ENCODE measurements around the gene NT5C3B.
"Not testable (repeated sequence)": the region's sequence is repeated elsewhere in the genome, so short reads cannot be mapped to it uniquely, and the experiment has no call there.

NT5C3B gene

DNA sequence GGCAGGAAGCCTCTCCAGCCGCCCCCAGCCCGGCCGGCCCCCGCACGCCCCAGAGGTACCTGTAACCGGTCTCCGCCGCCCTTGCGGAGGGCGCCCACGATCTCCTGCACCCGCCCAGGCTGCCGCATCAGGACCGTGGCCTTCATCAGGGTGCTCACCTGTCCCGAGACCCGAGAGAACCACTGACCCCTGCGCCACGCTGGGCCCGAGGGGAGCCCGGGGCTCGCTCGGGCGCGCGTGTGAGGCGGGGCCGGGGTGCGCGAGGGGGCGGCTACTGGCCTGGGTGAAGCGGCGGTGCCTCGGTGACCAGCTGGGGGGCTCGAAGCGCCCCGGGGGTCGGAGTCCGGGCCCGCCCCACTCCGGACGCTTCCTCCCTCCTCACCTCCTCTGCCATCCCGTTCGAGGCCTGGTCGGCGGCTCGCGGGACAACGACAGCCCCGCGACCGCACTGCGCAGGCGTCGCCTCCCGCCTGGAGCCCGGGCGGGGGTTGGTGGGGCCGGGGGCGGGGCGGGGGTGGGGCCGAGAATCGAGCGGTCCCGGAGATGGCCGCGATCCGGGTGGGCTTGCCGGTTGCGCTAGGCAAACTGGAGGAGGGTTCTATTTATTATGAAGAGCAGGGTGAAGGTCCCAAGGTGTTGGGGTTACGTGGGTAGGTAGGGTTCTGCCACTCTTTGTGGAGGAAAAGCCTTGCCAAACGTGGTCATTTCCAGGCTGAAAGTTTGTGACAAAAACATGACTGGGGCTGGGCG, at the start of gene NT5C3B:
Gene NT5C3B, minus strand, starts transcription at position 433 of the 750 bp plus-strand sequence. Its CDS starts 39 bp downstream, at position 394.
- peak; percentile 57 for DNase-seq (ENCODE audit: low read depth)

DNA sequence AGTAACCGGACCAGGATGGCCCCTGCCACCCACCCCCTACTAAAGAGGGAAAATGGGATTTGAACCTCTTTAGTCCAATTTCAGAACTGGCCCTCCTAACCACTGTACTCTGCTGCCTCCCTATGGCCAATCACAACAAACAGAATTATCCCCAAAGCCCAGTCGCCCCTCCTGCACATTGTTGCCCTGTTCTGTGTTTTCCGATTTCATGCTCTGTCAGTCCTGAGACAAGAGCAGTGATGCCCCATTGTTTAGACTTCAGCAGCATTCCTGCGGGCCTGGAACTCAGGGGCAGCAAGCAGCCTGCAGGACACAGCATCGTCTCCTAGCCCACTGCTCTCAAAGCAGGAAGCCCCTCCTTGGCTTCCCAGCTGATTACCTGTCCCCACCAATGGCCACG, 49.7 kb upstream of the NT5C3B start:
- DNase-seq (ENCODE audit: low read depth), result no peak

DNA sequence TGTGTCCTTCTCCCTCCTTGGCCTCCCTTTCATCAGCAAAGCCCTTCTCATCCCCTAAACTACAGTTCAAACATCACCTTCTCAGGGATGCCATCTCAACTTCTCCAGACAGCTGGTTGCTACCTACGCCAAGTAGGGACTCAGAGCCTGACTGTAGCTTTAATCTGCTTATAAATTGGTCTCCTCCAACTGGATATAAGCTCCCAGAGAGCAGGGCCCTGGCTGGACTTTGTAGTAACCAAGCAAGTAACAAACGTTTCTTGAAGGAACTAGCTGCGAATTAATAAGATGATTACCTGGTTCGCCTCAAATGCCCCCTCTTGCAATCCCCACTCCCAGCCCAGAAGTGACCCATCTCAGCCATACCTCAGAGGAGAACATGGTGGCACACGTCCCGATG, 46.7 kb upstream of the NT5C3B start:
- DNase-seq (ENCODE audit: low read depth), result no peak

DNA sequence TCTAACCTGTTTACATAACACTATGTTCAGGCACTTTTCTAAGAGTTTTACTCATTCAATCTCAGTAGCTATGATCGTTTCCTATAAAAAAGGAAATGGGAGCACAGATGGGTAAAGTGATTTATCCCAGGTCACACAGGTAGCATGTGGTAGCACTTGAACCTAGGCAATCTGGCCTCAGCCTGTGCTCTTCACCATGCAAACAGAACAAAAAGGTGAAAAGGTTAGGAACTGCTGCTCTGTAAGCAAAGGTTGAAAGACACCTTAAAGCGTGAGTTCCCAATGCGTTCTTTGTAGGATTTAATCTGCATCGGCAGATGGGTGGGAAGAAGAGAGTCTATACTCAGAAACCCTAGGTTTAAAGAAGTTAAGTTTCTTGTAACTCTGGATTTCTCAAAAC, 44.1 kb upstream of the NT5C3B start:
- DNase-seq (ENCODE audit: low read depth), result no peak

DNA sequence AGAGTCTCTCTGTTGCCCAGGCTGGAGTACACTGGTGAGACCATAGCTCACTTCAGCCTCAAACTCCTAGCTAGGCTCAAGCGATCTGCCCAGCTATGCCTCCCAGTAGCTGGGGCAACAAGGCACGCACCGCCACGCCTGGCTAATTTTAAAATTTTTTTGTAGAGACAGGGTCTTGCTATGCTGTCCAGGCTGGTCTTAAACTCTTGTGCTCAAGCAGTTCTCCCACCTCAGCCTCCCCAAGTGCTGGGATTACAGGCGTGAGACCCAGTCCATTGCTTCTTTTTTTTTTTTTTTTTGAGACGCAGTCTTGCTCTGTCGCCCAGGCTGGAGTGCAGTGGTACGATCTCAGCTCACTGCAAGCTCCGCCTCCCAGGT, 38.2 kb upstream of the NT5C3B start:
- DNase-seq (ENCODE audit: low read depth), result not testable (repeated sequence)

DNA sequence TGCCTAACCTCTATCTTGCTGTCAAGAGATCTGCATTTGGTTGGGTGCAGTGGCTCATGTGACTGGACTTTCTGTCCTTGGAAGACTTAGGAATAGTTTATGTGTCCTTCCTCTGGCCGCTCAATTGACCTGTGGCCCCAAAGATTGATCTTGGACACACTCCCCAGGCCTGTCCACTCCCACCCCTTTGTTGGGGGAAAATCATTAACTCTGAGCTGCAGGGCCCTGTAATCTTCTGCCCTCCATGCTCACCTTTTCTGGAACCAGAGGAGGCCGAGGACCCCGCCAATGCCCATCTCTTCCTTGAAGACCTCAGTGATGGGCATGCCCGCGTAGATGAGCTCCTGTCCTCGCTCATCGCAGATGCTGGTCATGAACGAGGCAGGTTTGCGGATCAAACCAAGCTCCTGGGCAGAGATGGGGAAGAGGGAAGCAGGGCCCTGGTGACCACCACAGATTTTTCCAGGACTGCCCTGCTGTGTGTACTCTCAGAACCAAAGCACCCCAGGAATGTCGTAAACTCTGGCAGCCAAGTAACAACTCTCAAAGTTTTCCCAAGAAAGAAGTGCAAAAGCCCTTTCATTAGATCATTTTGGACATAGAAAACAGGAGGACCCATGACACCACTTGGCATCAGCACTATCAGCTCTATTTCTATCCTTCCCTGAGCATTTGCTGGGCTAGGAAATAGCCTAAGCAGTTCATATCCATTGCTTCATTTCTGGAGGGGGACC, 37.7 kb upstream of the NT5C3B start:
- DNase-seq (ENCODE audit: low read depth), result no peak

DNA sequence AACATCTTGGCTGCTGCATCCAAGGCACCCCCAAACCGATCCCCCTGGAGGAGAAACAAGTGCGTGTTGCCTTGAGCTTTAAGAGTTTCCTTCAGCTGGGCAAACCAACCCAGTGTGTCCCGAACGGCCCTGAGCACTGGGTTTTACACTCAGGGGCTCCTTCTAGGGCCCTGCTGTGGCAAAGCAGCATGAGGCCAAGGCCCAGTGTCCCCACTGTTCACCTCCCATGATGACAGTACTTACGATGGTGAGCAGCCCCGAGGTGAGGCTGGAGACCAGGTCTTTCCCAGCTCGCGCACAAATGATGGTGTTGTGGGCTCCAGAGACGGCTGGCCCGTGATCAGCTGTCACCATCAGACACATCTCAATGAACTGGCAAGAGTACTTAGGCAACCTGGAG, 35.8 kb upstream of the NT5C3B start:
- DNase-seq (ENCODE audit: low read depth), result no peak

DNA sequence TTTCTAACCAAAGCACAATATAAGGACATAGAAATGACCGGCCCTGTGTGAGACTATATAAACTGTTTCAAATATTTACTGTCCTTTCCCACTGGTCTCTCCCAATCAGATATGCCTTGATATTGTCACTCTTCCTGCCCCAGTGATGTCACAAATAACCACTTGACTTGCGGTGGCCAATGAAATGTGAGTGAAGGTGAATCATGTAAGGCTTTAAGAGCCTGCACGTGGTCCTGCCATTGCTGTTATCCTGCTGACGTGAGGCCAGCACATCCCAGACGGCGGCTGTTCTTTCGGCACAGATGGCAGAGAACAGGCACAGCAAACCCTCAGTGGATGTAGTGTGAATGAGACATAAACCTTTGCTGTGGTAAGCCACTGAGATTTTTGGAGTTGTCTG, 34.6 kb upstream of the NT5C3B start:
- DNase-seq (ENCODE audit: low read depth), result no peak

DNA sequence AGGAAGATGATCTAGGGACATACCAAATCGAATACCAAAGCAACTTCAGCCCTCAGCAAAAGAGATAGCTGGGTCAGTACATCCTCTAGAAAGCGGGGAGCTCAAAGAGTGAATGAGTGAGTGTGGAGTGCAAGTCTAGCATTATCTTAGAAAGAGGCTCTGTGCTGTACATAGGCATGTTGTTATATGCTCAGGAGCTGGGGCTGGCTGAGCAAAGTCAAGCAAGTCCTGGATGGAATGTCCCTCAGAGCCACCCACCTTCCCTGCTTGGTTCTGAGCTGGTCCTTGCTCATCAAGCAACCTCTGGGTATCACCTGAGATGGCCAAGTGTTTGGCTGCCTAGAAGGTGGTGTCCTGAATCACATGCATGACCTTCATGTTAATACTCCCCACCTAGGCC, 34.1 kb upstream of the NT5C3B start:
- no peak for DNase-seq (ENCODE audit: low read depth)

DNA sequence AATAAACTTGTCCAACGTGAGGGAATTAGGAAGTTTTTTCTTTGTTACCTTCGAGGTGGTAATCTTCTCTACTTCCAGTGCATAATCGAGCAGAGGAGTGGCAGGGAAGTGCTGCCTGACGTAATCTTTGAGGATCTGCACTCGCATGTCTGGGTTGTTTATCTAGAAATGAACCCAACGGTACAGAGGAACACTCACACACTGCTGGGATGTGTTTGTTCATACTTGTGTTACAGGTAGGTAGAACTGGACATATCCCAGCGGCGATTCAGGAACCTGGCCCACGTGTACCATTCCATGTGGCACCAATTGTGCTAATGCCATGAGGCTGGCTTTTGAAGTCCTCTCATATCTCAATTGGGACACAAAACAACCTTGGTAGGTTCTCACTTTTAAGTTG, 33.4 kb upstream of the NT5C3B start:
- no peak for DNase-seq (ENCODE audit: low read depth)

DNA sequence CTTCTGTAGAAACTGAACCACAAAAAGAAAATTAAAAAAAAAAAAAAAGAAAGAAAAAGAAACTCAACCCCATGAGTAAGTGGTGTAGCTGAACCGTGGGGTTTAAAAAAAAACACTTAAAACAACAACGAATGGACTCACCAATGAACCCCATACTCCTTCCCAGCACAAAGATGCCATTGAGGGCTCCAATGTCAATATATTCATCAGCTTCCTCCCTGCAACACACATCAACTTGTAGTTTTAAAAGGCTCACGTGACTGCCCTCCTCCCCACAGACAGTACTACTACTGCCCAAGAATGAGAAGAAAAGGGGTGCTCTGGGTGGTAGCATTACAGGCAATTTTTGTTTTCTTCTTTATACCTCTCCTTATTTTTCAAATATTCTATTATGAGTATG, 32.5 kb upstream of the NT5C3B start:
- no peak for DNase-seq (ENCODE audit: low read depth)

DNA sequence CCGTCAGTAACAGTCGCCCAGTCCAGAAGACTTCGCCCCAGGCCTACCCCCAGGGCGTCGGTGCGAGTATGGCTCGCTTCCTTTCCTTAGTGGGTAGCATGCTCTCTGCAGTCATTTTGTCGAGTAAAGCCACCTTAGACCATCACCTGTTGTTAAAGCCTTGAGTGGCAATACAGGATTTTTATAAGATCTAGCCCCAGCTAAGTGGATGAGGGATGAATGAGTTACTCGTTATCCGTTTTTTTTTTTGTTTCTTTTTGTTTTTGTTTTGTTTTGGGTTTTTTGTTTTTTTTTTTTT, 29.5 kb upstream of the NT5C3B start:
- DNase-seq (ENCODE audit: low read depth), result no peak

DNA sequence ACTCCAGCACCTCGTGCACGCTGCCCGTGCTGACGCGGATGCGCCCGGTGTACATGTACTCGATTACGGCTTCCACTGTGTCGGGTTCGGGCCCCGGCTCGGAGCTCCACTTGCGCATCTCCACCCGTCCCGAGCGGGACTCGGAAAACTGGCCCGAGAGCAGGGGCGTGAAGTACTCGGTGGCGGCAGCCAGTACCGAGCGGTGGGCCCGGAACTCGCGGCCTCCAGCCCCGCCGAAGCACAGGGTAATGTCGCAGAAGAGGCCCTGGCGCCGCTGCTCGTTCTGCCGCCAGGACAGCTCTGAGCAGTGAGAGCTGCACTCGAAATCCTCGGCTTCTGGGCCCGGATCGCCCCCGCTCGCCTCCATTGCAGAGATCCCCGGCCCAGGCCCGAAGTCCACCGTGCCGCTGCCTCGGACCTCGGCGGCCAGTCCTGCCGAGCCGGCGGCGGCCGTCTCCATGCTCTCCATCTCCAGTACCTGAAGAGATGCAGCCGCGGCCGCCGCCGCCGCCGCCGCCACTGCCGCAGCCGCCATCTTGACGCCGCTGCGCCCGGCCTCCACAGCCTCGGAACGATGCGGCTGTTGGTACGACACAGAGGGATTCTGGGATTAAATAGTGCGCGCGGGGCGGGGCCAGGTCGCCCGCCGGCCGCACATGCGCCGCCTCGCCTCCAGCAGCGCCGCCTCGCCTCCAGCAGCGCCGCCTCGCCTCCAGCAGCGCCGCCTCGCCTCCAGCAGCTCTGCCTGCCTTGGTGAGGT, 29.0 kb upstream of the NT5C3B start, which contains the start of gene KLHL11:
Gene KLHL11, minus strand, starts transcription at position 588 of the 760 bp plus-strand sequence. Its CDS starts 53 bp downstream, at position 535.
- DNase-seq (ENCODE audit: low read depth), result peak; percentile 87

DNA sequence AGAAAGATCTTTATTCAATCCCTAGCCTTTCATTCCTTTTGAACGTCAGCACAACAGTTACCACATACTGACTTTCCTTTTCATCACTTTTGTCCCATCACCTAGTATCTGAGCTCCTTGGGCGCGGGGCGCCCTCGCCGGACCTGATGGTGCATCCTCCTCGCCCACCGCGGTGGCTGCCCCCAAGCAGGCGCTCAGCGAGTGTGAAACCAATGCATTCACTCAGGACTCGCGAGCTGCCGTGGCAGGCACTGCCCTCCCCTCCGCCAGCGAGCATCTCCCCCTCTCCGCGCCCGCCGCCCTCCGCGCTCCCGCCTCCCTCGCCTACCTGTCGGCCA, 28.4 kb upstream of the NT5C3B start:
- DNase-seq (ENCODE audit: low read depth), result no peak

DNA sequence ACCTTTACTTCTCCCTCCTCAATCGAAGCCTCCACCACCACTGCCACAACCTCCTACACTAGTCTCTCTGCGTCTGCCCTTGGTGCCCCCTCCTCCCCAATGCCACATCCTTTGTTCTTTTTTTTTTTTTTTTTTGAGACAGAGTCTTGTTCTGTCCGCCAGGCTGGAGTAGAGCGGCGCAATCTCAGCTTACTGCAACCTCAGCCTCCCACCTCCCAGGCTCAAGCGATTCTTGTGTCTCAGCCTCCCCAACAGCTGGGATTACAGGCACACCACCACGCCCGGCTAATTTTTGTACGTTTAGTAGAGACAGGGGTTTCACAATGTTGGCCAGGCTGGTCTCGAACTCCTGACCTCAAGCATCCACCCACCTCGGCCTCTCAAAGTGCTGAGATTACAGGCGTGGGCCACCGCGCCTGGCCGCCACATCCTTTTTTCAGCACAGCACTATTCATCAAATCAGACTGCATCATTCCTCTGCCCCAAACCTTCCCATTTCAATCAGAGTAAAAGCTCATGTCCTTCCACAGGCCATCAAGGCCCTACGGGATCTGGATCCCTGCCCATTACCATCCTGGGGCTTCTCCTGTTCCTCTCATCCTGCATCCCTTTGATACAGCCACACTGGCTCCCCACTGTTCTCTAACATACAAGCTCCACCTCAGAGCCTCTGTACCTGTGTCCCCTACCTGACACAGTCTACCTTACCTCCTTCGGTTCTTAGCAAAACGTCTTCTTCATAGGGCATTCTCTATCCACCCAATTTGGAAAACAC, 27.2 kb upstream of the NT5C3B start:
- DNase-seq (ENCODE audit: low read depth), result peak; percentile 29

DNA sequence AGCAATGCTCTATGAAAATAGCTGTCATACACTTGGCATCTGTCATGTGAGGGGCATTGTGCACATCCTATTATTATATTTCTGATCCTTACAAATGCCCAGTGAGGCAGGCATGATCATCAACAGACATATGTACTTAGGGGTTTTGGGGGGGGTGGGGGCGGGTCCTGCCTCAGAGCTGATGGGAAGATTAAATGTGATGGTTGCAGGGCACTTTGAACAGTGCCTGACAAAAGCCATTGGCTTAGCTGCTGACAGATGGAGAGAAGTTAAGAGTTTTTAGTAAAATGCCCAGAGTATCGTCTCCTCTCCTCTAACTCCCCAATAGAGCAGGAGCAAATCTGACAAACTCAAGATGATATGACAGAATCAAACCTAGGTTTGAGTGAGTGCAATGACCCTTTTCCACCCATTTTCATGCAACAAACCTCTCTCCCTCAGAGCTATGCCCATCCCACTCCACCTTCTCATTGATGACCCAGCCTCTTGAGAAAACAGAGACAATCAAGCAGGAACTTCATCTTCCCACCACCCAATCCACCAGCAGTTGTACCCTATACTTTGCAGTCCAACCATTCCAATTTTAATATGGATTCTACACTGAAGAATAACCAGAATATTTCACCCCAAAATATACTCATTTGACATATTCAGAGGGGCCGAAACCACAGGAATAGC, 24.4 kb upstream of the NT5C3B start:
- no peak for DNase-seq (ENCODE audit: low read depth)

DNA sequence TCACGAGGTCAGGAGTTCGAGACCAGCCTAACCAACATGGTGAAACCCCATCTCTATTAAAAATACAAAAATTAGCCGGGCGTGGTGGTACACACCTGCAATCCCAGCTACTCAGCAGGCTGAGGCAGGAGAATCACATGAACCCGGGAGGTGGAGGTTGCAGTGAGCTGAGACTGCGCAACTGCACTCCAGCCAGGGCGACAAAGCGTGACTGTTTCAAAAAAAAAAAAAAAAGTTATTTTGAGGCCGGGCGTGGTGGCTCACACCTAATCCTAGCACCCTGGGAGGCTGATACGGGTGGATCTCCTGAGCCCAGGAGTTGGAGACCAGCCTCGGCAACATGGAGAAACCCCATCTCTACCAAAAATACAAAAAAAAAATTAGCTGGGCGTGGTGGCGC, 15.3 kb upstream of the NT5C3B start:
- not testable (repeated sequence) for DNase-seq (ENCODE audit: low read depth)

DNA sequence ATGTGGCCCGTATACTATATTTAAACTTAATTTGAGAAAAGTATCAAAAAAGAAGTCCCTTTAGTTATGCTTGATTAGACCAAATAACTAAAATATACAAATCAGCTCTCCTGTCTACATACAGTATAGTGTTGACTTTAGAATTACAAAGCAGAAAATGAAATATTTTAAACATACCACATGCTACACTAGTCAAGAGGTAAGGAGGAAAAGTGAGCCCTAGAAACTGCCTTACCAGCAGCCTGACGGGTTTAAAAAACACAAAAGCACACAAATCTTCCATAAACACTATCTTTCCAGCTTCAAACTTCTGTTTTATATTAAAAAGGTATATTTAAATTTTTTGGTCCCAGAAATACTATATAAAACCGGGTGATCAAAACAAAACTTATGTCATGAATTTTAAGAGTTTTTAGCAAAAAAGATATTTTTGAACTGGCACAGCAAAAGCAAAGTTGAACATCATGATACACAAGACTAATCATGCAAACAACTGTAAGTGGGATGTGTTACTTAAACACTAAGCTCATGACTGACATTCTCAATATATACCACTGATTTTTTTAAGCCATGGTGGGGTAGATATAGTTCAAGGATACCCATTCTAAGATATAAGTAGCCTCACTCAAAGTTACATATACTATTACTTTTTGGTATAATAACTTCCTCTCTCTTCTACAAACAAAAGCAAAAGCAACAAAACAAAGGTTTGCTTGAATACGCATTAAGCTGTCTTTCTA, 13.4 kb upstream of the NT5C3B start:
- no peak for DNase-seq (ENCODE audit: low read depth)

DNA sequence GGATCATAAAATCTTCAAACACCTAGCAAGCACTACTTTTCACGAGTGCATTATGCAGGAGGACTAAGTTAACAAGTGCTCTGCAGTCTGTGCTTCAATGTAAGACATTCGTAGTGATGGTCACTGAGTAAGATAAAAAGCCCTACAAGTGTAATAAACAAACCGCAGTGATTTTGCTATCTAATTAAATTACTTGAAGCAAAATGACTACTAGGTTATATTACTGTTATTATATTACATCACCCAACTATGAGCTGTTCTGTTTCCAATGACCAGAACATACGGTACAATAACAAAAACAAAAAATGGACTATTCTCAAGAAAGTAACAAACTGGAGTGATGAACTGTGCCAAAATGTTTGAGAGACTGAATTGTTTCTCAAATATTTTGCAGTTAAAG, 12.8 kb upstream of the NT5C3B start:
- no peak for DNase-seq (ENCODE audit: low read depth)

DNA sequence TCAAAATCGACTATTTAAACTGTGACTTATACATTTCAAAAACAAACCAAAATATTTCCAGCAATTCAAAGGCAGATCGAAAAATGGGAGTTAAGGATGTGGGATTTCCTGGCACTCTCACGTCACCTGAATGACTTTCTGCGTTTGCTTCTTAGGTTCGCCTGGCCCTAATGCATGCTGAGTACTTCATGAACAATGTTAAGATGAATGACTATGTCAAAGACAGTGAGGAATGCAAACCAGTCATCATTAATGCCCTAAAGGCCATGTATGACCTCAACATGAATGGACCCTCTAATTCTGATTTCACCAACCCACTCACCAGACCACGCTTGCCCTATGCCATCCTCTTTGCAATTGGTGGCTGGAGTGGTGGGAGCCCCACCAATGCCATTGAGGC, 8.9 kb upstream of the NT5C3B start:
- no peak for DNase-seq (ENCODE audit: low read depth)

DNA sequence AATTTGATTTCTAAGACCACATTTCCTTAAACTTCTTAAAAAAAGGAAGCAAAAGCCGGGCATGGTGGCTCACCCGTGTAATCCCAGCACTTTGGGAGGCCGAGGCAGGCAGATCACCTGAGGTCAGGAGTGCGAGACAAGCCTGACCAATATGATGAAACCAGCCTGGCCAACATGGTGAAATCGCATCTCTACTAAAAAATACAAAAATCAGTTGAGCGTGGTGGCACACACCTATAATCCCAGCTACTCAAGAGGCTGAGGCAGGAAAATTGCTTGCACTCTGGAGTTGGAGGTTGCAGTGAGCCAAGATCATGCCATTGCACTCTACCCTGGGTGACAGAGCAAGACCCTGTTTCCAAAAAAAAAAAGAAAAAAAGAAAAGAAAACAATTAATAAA, 4.7 kb upstream of the NT5C3B start:
- not testable (repeated sequence) for DNase-seq (ENCODE audit: low read depth)

All from activated T-cell treated with anti-CD3 and anti-CD28 coated beads for 48 hours (primary cell).